GM23338 (cell line): Measurements from ENCODE around the gene SPOCK2.

ENCODE experiments used
- EZH2 ChIP-seq: fragments of 200-600 bp; sonication (generic); IDR thresholded peaks from one replicate; pipeline ENCODE4 v1.8.0; 2017; ENCODE audit warnings: antibody characterized with exemption, mild to moderate bottlenecking, low read depth; ENCODE audit not compliant: unreplicated experiment
- EZH2phosphoT487 ChIP-seq: fragments of 200-600 bp; sonication (generic); IDR thresholded peaks from one replicate; pipeline ENCODE4 v1.8.1; 2018; ENCODE audit warnings: antibody characterized with exemption; ENCODE audit not compliant: unreplicated experiment
- JUNB ChIP-seq: IDR thresholded peaks from one replicate; pipeline ENCODE4 v1.6.1; 2016; ENCODE audit warnings: antibody characterized with exemption; ENCODE audit not compliant: unreplicated experiment
- STAT1 ChIP-seq: IDR thresholded peaks from one replicate; pipeline ENCODE4 v1.6.1; 2016; ENCODE audit warnings: antibody characterized with exemption; ENCODE audit not compliant: unreplicated experiment
- ZNF114 ChIP-seq: fragments of 250-450 bp; sonication (Bioruptor Pico); IDR thresholded peaks from 2 replicates; pipeline ENCODE4 v1.5.0; 2020; ENCODE audit warnings: mild to moderate bottlenecking, moderate library complexity
- TF ChIP-seq, protein P1 (sequence below), 2 experiments: fragments of 200-600 bp in 1 of 2; sonication (generic) in 1 of 2; conservative IDR thresholded peaks; 2 replicates each; pipeline versions ENCODE4 v1.5.1 to v1.6.1; 2016 to 2017; ENCODE audit warnings: antibody characterized with exemption in 2 of 2, low read depth in 2 of 2, mild to moderate bottlenecking in 2 of 2, moderate library complexity in 1 of 2

DNA sequence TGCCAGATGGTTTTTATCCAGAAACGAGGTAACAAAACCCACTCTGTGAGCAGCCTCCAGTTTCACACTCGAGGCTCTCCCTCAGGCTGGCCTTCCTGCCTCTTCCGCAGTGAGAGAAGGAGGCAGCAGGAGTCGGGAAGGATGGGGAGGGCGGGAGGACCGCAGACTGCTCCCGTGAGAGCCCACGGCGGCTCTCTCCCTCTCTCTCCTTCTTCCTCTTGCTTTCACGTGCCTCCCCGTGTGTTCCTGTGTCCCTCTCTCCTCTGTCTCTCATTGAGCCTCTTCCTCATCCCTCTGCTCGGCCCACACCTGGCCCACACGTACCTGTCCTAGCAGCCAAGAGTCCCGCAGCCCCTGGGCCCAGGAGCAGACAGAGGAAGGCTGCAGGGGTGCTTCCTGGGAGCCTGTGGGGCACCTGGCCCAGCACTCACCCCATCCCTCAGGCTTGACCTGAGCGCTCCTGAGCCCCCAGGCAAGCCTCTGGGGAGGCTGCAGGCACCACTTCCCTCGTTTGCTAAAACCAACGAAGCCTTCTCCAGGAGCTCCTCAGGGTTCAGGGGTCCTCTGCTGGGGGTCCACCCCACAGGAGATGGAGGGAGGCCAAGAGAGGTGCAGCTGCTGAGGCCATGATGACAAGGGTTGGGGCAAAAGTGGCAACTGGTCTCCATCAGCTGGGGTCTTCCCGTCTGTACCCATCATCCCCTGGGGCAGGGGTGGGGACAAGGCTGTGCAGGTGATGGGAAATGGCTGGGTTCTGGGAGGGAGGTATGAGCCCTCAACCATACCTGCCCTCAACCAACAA is 13.6 kb downstream of the SPOCK2 start:
- no peak for TF ChIP-seq EZH2phosphoT487
- TF ChIP-seq, protein P1, sequence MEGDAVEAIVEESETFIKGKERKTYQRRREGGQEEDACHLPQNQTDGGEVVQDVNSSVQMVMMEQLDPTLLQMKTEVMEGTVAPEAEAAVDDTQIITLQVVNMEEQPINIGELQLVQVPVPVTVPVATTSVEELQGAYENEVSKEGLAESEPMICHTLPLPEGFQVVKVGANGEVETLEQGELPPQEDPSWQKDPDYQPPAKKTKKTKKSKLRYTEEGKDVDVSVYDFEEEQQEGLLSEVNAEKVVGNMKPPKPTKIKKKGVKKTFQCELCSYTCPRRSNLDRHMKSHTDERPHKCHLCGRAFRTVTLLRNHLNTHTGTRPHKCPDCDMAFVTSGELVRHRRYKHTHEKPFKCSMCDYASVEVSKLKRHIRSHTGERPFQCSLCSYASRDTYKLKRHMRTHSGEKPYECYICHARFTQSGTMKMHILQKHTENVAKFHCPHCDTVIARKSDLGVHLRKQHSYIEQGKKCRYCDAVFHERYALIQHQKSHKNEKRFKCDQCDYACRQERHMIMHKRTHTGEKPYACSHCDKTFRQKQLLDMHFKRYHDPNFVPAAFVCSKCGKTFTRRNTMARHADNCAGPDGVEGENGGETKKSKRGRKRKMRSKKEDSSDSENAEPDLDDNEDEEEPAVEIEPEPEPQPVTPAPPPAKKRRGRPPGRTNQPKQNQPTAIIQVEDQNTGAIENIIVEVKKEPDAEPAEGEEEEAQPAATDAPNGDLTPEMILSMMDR (conservative IDR thresholded peaks at IDR 0.05; ENCODE audit: low read depth in 2 of 2) = no peak
- TF ChIP-seq JUNB = no peak
- no peak for TF ChIP-seq ZNF114 (CRISPR knock-in tag)
- TF ChIP-seq EZH2 = no peak
- no peak for TF ChIP-seq STAT1
